Thoracic aorta (tissue), 2 donors: ENCODE measurements around the gene ACOX3. TPM values are rescaled to one million over a fixed set of nuclear protein-coding genes. Genes with fewer than 3 reads are reported as not detected.

Experiments
- ATAC-seq: fragments of 150-250 bp; one replicate; pipeline ENCODE4 v1.8.0; 2017; ENCODE audit warnings: low read depth; ENCODE audit not compliant: insufficient number of reproducible peaks, low FRiP score
- DNase-seq: peaks from one replicate; pipeline ENCODE4 v3.0.0-alpha.2; 2020; ENCODE audit warnings: low spot score
- H3K27ac ChIP-seq, 2 donors: fragments of 200-600 bp; sonication (generic); 1 replicate in 1 of 2; 2 replicates in 1 of 2; pipeline ENCODE4 v1.5.1; 2016; ENCODE audit warnings: mild to moderate bottlenecking in 2 of 2, moderate library complexity in 2 of 2
- H3K27me3 ChIP-seq: fragments of 200-600 bp; sonication (generic); replicated peaks from 2 replicates; pipeline ENCODE4 v1.6.0; 2016; ENCODE audit warnings: mild to moderate bottlenecking; ENCODE audit not compliant: insufficient read depth
- H3K36me3 ChIP-seq: fragments of 200-600 bp; sonication (generic); one replicate; pipeline ENCODE4 v1.5.1; 2016
- H3K4me1 ChIP-seq, 2 donors: fragments of 200-600 bp; sonication (generic); 1 replicate in 1 of 2; 2 replicates in 1 of 2; pipeline versions ENCODE4 v1.5.1 to v1.6.0; 2016; ENCODE audit warnings: low read depth in 2 of 2, mild to moderate bottlenecking in 1 of 2; ENCODE audit not compliant: control insufficient read depth in 1 of 2
- H3K4me3 ChIP-seq: fragments of 200-600 bp; sonication (generic); 2 replicates; pipeline ENCODE4 v1.5.1; 2016; ENCODE audit warnings: mild to moderate bottlenecking
- H3K9me3 ChIP-seq: fragments of 200-600 bp; sonication (generic); 2 replicates; pipeline ENCODE4 v1.5.1; 2016
- total RNA-seq, 2 donors: library from RNA; depleted of rRNA; stranded (reverse); fragments of >200 nt; gene quantifications; one replicate each; pipeline versions ENCODE4 v1.1.0 to v1.2.3, GENCODE V29; 2016
- TF ChIP-seq, protein P1 (sequence below): fragments of 200-600 bp; sonication (generic); IDR thresholded peaks from one replicate; pipeline ENCODE4 v1.5.1; 2019; ENCODE audit warnings: antibody characterized with exemption

The ACOX3 gene
- total RNA-seq, 2 donors from 2014 or later = 47.8 to 72.7 TPM

DNA sequence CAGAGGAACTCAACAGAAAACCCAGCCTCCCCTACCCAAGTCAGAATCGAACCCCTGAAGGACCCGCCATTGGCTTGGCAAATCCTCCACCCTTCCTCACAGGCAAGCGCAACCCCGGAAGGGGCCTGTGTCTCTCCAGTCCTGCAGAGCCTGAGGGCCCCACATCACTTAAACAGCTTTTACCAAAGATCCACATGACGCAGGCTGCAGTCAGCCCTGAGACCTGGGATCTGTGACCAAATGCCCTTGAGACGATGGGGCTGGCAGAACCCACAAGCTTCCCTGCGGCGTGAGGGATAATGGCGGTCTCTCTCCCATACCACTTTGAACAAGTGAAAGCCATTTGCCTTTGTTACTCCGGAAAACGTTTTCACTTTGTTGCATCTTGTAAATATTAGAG is 54.9 kb downstream of the ACOX3 start:
- H3K9me3 ChIP-seq = no peaks in the 10 kb centered on the region
- H3K4me1 ChIP-seq = peaks cover 0 to 6% of the 10 kb centered on the region in 2 donors
- no peaks in the 10 kb centered on the region for H3K27me3 ChIP-seq
- DNase-seq = no peak
- TF ChIP-seq, protein P1, sequence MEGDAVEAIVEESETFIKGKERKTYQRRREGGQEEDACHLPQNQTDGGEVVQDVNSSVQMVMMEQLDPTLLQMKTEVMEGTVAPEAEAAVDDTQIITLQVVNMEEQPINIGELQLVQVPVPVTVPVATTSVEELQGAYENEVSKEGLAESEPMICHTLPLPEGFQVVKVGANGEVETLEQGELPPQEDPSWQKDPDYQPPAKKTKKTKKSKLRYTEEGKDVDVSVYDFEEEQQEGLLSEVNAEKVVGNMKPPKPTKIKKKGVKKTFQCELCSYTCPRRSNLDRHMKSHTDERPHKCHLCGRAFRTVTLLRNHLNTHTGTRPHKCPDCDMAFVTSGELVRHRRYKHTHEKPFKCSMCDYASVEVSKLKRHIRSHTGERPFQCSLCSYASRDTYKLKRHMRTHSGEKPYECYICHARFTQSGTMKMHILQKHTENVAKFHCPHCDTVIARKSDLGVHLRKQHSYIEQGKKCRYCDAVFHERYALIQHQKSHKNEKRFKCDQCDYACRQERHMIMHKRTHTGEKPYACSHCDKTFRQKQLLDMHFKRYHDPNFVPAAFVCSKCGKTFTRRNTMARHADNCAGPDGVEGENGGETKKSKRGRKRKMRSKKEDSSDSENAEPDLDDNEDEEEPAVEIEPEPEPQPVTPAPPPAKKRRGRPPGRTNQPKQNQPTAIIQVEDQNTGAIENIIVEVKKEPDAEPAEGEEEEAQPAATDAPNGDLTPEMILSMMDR = no peak
- H3K4me3 ChIP-seq = no peak overlapping the region
- no peak for ATAC-seq
- peaks cover 59% of the 10 kb centered on the region for H3K36me3 ChIP-seq
- no peak overlapping the region for H3K27ac ChIP-seq

DNA sequence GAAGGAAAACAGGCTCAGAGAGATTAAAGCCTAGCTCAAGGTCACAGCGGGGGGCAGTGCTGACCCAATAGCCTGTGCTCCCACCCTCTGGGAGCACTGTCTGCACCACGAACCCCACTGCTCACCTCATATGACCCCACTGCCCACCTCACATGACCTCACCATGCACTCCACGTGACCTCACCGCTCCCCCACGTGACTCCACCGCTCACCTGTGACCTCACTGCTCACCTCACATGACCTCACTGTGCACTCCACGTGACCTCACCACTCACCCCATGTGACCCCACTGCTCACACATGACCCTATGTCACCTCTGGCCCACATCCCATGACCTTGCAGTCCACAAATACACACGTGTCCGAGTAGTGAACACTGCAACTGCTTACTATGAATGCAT is 55.4 kb downstream of the ACOX3 start:
- no peak overlapping the region for H3K27ac ChIP-seq
- peaks cover 62% of the 10 kb centered on the region for H3K36me3 ChIP-seq
- no peak overlapping the region for H3K4me3 ChIP-seq
- no peak for ATAC-seq
- H3K9me3 ChIP-seq = no peaks in the 10 kb centered on the region
- DNase-seq = no peak
- peaks cover 0 to 6% of the 10 kb centered on the region in 2 donors for H3K4me1 ChIP-seq
- H3K27me3 ChIP-seq = no peaks in the 10 kb centered on the region
- TF ChIP-seq, protein P1 = no peak

DNA sequence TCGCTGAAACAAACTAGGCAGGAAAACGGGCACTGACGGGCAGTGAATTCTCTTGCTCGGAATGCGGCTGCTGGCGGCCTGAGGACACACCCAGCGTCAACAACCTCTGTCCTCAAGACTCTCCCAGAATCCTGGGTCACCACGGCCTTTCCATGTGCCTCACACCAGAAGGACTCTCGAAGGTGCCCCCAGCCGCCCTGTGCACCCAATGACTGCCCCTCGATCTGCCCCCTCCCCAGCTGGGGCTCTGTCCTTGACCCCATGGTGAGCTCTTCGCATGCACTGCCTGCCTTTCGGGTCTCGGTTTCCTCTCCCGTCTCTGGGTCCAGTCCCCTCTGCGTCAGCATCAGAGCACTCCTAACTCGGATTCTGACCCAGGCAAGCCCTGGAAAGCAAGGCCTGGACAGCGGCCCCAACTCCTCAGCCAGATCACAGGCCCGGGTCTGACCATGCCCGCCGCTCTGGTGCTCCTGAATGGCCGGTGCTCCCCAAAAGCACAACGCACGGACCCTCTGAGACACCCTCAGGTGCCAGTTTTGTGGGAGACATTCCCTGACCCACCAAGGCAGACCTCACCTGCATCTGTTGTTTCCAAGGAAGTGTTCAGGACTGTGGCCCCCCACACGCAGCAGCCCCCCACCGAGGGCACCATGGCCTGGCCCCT is 56.0 kb downstream of the ACOX3 start:
- no peak overlapping the region for H3K27ac ChIP-seq
- ATAC-seq = no peak
- TF ChIP-seq, protein P1 = no peak
- H3K9me3 ChIP-seq = no peaks in the 10 kb centered on the region
- no peak for DNase-seq
- H3K4me3 ChIP-seq = no peak overlapping the region
- peaks cover 62% of the 10 kb centered on the region for H3K36me3 ChIP-seq
- peaks cover 0 to 6% of the 10 kb centered on the region in 2 donors for H3K4me1 ChIP-seq
- H3K27me3 ChIP-seq = no peaks in the 10 kb centered on the region

DNA sequence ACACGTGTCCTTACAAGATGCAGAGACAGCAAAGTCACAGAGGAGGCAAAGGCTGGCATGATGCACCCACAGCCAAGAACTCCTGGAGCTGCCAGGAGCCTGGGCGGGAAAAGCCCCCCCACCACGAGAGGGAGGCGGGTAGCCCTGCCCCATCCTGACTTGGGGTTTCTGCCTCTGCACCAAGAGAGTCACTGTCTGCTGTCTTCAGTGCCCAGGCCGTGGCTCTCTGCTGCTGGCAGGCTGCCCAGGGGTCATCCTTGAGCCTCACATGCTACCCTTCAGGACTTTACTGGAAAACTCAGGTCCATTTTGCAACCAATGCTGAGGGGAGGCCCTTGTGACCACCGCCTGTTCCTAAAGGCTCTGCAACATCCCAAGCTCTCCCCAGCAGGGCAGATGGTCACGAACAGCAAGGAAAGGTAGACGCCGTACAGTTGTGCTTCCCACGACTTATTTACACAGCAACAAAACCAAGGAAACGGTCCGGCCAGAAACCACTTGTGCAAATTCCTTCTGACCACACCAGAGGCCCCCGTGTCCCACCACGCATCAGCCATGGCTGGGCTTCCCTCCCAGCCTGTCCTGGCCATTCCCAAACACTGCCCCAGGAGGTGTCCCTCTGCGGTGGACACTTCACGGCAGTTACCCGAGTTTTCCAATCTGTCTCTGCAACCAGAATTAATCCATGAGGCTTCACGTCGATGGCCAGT is 56.9 kb downstream of the ACOX3 start:
- no peak for DNase-seq

DNA sequence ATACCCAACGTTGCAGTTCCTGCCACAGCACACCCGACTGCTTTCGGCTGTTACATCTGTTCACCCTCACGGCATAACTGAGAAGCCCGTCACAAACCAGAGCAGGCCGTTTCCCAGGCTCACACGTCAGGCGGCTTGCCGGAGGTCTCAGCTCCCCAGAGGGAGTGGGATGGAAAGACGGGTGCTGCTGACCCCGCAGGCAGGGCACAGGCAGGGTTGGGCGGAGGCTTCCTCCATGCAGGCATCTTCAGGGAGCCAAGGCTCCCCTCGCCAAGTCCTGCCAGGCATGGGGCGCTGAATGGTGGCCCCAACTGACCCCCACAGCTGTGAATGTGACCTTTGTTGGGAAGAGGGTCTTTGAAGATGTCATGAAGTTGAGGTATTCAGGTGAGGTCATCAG is 57.5 kb downstream of the ACOX3 start:
- peaks cover 54% of the 10 kb centered on the region for H3K36me3 ChIP-seq
- DNase-seq (no peak), ATAC-seq (no peak)
- H3K9me3 ChIP-seq = no peaks in the 10 kb centered on the region
- peaks cover 0 to 6% of the 10 kb centered on the region in 2 donors for H3K4me1 ChIP-seq
- no peak overlapping the region for H3K4me3 ChIP-seq
- H3K27me3 ChIP-seq = no peaks in the 10 kb centered on the region
- TF ChIP-seq, protein P1 = no peak
- no peak overlapping the region for H3K27ac ChIP-seq

More for the DNA sequence above, 56.9 kb downstream of the ACOX3 start:
- peaks cover 0 to 6% of the 10 kb centered on the region in 2 donors for H3K4me1 ChIP-seq
- H3K9me3 ChIP-seq = no peaks in the 10 kb centered on the region
- TF ChIP-seq, protein P1 = no peak
- no peak overlapping the region for H3K4me3 ChIP-seq
- no peak overlapping the region for H3K27ac ChIP-seq
- H3K36me3 ChIP-seq = peaks cover 60% of the 10 kb centered on the region
- no peak for ATAC-seq
- H3K27me3 ChIP-seq = no peaks in the 10 kb centered on the region
